Loucy (cell line): ENCODE measurements around the gene TENT5A.
A peak's percentile ranks its signal among the peaks of the same experiment; 100 is the strongest.

ENCODE experiments used
- H2AFZ ChIP-seq: fragments of 200-600 bp; sonication (generic); 2 replicates; pipeline ENCODE4 v1.6.0; 2016; ENCODE audit warnings: antibody characterized with exemption, mild to moderate bottlenecking, low read length, moderate library complexity
- H3F3A ChIP-seq: fragments of 200-600 bp; 2 replicates; pipeline ENCODE4 v1.6.0; 2016; ENCODE audit warnings: antibody characterized with exemption, low read depth, mild to moderate bottlenecking
- H3K27me3 ChIP-seq: fragments of 200-600 bp; sonication (generic); 2 replicates; pipeline ENCODE4 v1.6.1; 2014; ENCODE audit warnings: low read length, mild to moderate bottlenecking; ENCODE audit not compliant: insufficient read depth, poor library complexity, severe bottlenecking
- H3K36me3 ChIP-seq: fragments of 200-600 bp; sonication (generic); 2 replicates; pipeline ENCODE4 v1.6.1; 2016; ENCODE audit warnings: low read length; ENCODE audit not compliant: insufficient read depth
- H3K4me1 ChIP-seq: fragments of 200-600 bp; sonication (generic); 2 replicates; pipeline ENCODE4 v1.5.1; 2014; ENCODE audit warnings: low read length, mild to moderate bottlenecking; ENCODE audit not compliant: insufficient read depth, poor library complexity, severe bottlenecking
- H3K4me2 ChIP-seq: fragments of 200-600 bp; sonication (generic); 2 replicates; pipeline ENCODE4 v1.6.0; 2014; ENCODE audit warnings: antibody characterized with exemption, low read length, low read depth, mild to moderate bottlenecking; ENCODE audit not compliant: poor library complexity, severe bottlenecking
- H3K4me3 ChIP-seq: fragments of 200-600 bp; sonication (generic); 2 replicates; pipeline ENCODE4 v1.5.1; 2014; ENCODE audit warnings: low read length, mild to moderate bottlenecking, mixed read lengths; ENCODE audit not compliant: poor library complexity, severe bottlenecking
- H3K79me2 ChIP-seq: fragments of 200-600 bp; sonication (generic); 2 replicates; pipeline ENCODE4 v1.6.1; 2014; ENCODE audit warnings: low read length; ENCODE audit not compliant: insufficient read depth
- H3K9ac ChIP-seq: fragments of 200-600 bp; sonication (generic); 2 replicates; pipeline ENCODE4 v1.6.0; 2014; ENCODE audit warnings: mild to moderate bottlenecking, low read depth, low read length, moderate library complexity; ENCODE audit not compliant: poor library complexity, severe bottlenecking
- H3K9me2 ChIP-seq: fragments of 200-600 bp; sonication (generic); replicated peaks from 2 replicates; pipeline ENCODE4 v1.6.1; 2016; ENCODE audit warnings: low read depth, low read length, mixed read lengths
- H3K9me3 ChIP-seq: fragments of 200-600 bp; sonication (generic); 2 replicates; pipeline ENCODE4 v1.6.1; 2014; ENCODE audit warnings: mild to moderate bottlenecking, antibody characterized with exemption, low read length, low read depth; ENCODE audit not compliant: insufficient read depth
- H4K20me1 ChIP-seq: fragments of 200-600 bp; sonication (generic); 2 replicates; pipeline ENCODE4 v1.6.0; 2014; ENCODE audit warnings: antibody characterized with exemption, low read length, mild to moderate bottlenecking; ENCODE audit not compliant: insufficient read depth, poor library complexity, severe bottlenecking
- EZH2phosphoT487 ChIP-seq: fragments of 200-600 bp; IDR thresholded peaks from 2 replicates; pipeline ENCODE4 v1.6.1; 2018; ENCODE audit warnings: antibody characterized with exemption, mild to moderate bottlenecking, moderate library complexity, borderline replicate concordance
- TF ChIP-seq, protein P1 (sequence below): fragments of 200-600 bp; sonication (generic); conservative IDR thresholded peaks from 2 replicates; pipeline ENCODE4 v1.5.1; 2014; ENCODE audit warnings: mild to moderate bottlenecking, antibody characterized with exemption, low read length

Gene TENT5A

DNA sequence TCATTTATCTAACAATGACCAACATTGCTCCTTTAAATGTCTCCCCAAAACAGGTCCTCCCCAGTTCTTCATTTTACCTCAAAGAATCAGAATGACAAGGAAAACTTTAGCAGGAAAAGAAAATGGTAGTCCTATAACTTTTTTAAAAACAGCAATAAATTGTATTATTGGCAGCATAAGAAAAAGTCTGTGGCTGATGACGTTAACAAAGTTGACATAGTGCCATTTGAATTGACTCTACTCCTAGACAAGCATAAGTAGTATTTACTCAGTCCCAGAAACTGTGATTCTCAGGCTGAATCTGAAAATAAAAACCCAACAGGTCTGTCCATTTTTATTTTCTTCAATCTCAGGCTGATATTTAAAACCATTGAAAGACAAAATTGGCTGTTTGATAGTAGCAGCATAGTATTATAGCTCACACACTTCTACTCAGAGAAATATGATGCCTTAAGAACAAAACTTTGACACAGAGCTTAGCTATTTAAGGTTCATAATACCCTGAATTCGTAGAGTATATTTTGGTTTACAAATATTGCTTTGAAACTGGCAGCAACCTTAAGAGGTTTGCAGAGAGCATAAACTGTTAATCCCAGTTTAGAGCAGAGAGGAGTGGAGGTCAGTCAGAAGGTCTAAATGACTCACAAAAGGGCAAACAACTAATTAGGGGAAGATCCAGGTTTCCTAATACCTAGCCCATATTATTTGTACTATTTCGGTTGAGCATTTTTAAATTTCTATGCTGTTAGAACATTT lies 35.0 kb upstream of the TENT5A start:
- H3K4me3 ChIP-seq: peak overlapping the region; percentile 52
- no peaks in the 10 kb centered on the region for H3K79me2 ChIP-seq
- peak overlapping the region; percentile 67 for H3K4me2 ChIP-seq
- no peaks in the 10 kb centered on the region for H3K27me3 ChIP-seq
- H2AFZ ChIP-seq: peak overlapping the region; percentile 93
- H3K4me1 ChIP-seq: peaks cover 45% of the 10 kb centered on the region
- peak overlapping the region; percentile 54 for H3K9ac ChIP-seq
- H3F3A ChIP-seq: no peaks in the 10 kb centered on the region; the same call in 1 of the 2 replicates
- H4K20me1 ChIP-seq: no peaks in the 10 kb centered on the region
- H3K9me3 ChIP-seq: peaks cover under 1% of the 10 kb centered on the region; the same call in 1 of the 2 replicates
- H3K9me2 ChIP-seq: no peaks in the 10 kb centered on the region
- H3K36me3 ChIP-seq: no peaks in the 10 kb centered on the region
- no peak for TF ChIP-seq EZH2phosphoT487
- TF ChIP-seq, protein P1, sequence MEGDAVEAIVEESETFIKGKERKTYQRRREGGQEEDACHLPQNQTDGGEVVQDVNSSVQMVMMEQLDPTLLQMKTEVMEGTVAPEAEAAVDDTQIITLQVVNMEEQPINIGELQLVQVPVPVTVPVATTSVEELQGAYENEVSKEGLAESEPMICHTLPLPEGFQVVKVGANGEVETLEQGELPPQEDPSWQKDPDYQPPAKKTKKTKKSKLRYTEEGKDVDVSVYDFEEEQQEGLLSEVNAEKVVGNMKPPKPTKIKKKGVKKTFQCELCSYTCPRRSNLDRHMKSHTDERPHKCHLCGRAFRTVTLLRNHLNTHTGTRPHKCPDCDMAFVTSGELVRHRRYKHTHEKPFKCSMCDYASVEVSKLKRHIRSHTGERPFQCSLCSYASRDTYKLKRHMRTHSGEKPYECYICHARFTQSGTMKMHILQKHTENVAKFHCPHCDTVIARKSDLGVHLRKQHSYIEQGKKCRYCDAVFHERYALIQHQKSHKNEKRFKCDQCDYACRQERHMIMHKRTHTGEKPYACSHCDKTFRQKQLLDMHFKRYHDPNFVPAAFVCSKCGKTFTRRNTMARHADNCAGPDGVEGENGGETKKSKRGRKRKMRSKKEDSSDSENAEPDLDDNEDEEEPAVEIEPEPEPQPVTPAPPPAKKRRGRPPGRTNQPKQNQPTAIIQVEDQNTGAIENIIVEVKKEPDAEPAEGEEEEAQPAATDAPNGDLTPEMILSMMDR: no peak

DNA sequence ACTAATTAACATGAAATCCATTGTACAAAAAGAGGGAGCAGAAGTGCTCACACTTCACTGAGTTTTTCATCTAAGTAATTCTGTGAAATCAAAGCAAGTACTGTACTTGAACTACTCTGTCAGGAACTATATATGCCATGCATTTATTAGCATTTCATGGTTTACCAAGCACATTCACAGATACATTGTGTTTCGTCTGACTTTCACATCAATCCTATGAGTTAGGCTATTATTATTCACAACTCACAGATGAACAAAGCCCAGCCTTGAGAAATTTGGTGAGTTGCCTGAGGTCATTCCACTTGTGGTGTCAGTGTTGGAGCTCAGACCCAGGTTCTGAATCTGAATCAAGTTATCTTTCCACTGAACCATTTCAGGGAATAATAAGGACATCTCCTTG lies 33.7 kb upstream of the TENT5A start:
- peak overlapping the region; percentile 67 for H3K4me2 ChIP-seq
- peak overlapping the region; percentile 52 for H3K4me3 ChIP-seq
- H3K9me2 ChIP-seq: no peaks in the 10 kb centered on the region
- H3K79me2 ChIP-seq: no peaks in the 10 kb centered on the region
- peak overlapping the region; percentile 54 for H3K9ac ChIP-seq
- H3K36me3 ChIP-seq: no peaks in the 10 kb centered on the region
- TF ChIP-seq EZH2phosphoT487: no peak
- TF ChIP-seq, protein P1: no peak
- no peaks in the 10 kb centered on the region; the same call in 1 of the 2 replicates for H3F3A ChIP-seq
- peaks cover 5% of the 10 kb centered on the region; the same call in 1 of the 2 replicates for H3K9me3 ChIP-seq
- peak overlapping the region; percentile 93 for H2AFZ ChIP-seq
- no peaks in the 10 kb centered on the region for H4K20me1 ChIP-seq
- H3K27me3 ChIP-seq: no peaks in the 10 kb centered on the region
- peaks cover 35% of the 10 kb centered on the region for H3K4me1 ChIP-seq

DNA sequence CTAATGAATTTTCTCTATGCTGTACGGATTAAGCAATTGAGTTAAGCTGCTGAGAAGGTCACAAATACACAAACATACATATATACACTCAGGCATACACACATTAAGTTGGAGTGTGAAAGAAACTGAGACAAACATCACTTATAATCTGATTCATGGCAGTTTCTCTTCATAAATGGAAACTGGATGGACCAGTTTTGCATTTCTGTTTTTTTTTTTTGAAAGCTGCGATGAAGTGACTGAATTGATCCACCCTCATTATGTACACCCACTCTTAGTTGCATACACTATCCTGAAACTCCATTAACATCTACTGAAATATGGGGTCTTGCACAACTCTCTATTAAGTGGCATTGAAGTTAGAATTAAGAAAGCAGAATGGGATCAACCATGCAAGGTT lies 32.9 kb upstream of the TENT5A start:
- TF ChIP-seq, protein P1: no peak
- TF ChIP-seq EZH2phosphoT487: no peak
- no peaks in the 10 kb centered on the region for H3K79me2 ChIP-seq
- peaks cover 35% of the 10 kb centered on the region for H3K4me1 ChIP-seq

More for the DNA sequence above, 32.9 kb upstream of the TENT5A start:
- Histone ChIP-seq H3K9me2 (no peaks in the 10 kb centered on the region), H2AFZ (peak overlapping the region; percentile 24; the same call in 1 of the 2 replicates), H3K4me3 (no peak overlapping the region), H3K4me2 (no peak overlapping the region), H3K36me3 (no peaks in the 10 kb centered on the region), H3K9ac (no peak overlapping the region), H3K27me3 (no peaks in the 10 kb centered on the region), H4K20me1 (no peaks in the 10 kb centered on the region), H3K9me3 (peaks cover 5% of the 10 kb centered on the region; the same call in 1 of the 2 replicates), H3F3A (no peaks in the 10 kb centered on the region; the same call in 1 of the 2 replicates)
